ENCODE measurements around the gene ASIC5. TPM values are rescaled to one million over a fixed set of nuclear protein-coding genes. Genes with fewer than 3 reads are reported as not detected.

Gene ASIC5
- total and polyA plus RNA-seq, 2 donors (not counting 1 experiment from before 2014, with no cell fraction given): not detected

- Histone ChIP-seq H3K4me1 (ENCODE audit: control insufficient read depth in 2 of 2, insufficient read depth in 2 of 2, low read length in 2 of 2) (no peaks in the 10 kb centered on the region), H3K36me3 (replicated peaks in 1 of 2; ENCODE audit: control extremely low read depth in 1 of 2, control insufficient read depth in 1 of 2, extremely low read depth in 1 of 2, insufficient read depth in 2 of 2, low read length in 1 of 2) (no peaks in the 10 kb centered on the region), H3K27me3 (replicated peaks in 1 of 4; ENCODE audit: control extremely low read depth in 1 of 4, control insufficient read depth in 3 of 4, insufficient read depth in 4 of 4, low read length in 3 of 4) (no peaks in the 10 kb centered on the region), H3K27ac (ENCODE audit: low read length in 2 of 2) (no peak overlapping the region), H4K20me1 (ENCODE audit: control insufficient read depth, insufficient read depth, low read length, poor library complexity, severe bottlenecking) (no peaks in the 10 kb centered on the region), H3K79me2 (ENCODE audit: control insufficient read depth, insufficient read depth, low read length) (no peaks in the 10 kb centered on the region), H3K4me3 (ENCODE audit: control extremely low read depth in 1 of 5, extremely low read depth in 1 of 5, insufficient read depth in 1 of 5, low read depth in 2 of 5, low read length in 4 of 5) (no peak overlapping the region), H3K9ac (ENCODE audit: low read length) (no peak overlapping the region), H3K4me2 (replicated peaks; ENCODE audit: low read depth, low read length, poor library complexity, severe bottlenecking) (no peak overlapping the region), H3K9me3 (ENCODE audit: control extremely low read depth in 1 of 3, control insufficient read depth in 2 of 3, insufficient read depth in 1 of 3, low read length in 2 of 3) (peaks cover 0 to 8% (median 2%) of the 10 kb centered on the region in 3 donors), H2AFZ (ENCODE audit: insufficient read depth, low read depth, low read length, poor library complexity, severe bottlenecking) (no peak overlapping the region)
- no peak overlapping the region for H3K27ac Mint-ChIP-seq
- DNase-seq (no peak), ATAC-seq (ENCODE audit: low read depth) (no peak)
- H3K27me3 Mint-ChIP-seq: no peaks in the 10 kb centered on the region
- WGBS (ENCODE audit: insufficient coverage): no CpG with 5 or more reads among the region's 1 CpG
- ChIA-PET CTCF (interaction anchor here (0.6 kb wide), 1 partner anchor 1954 kb away, joined by 3 read pairs; no protein-coding TSS in a partner anchor), POLR2A (no interaction called here)
- no peaks in the 10 kb centered on the region for H3K4me1 Mint-ChIP-seq
- intact Hi-C loops (cut with micrococcal nuclease): no loop called here
- no peak overlapping the region for H3K4me3 Mint-ChIP-seq
- peaks cover 7% of the 10 kb centered on the region for H3K9me3 Mint-ChIP-seq (ENCODE audit: insufficient read depth)
- TF ChIP-seq EZH2 (IDR thresholded peaks at IDR 0.05; ENCODE audit: borderline replicate concordance, insufficient read depth, low read depth, low read length, poor library complexity, severe bottlenecking): no peak
- TF ChIP-seq CTCF (IDR thresholded peaks at IDR 0.05): no peak
Measured at GRCh38 chr4:155875878-155876277, 9.8 kb upstream of the ASIC5 start.

- H3K4me2 ChIP-seq (replicated peaks; ENCODE audit: low read depth, low read length, poor library complexity, severe bottlenecking): no peak overlapping the region
- H2AFZ ChIP-seq (ENCODE audit: insufficient read depth, low read depth, low read length, poor library complexity, severe bottlenecking): no peak overlapping the region
- no peaks in the 10 kb centered on the region for H3K9me3 ChIP-seq (ENCODE audit: control extremely low read depth in 1 of 3, control insufficient read depth in 2 of 3, insufficient read depth in 1 of 3, low read length in 2 of 3)
- Mint-ChIP-seq H3K4me3 (no peak overlapping the region), H3K4me1 (no peaks in the 10 kb centered on the region), H3K27ac (no peak overlapping the region), H3K9me3 (ENCODE audit: insufficient read depth) (no peaks in the 10 kb centered on the region), H3K27me3 (no peaks in the 10 kb centered on the region)
- no peaks in the 10 kb centered on the region for H3K36me3 ChIP-seq (replicated peaks in 1 of 2; ENCODE audit: control extremely low read depth in 1 of 2, control insufficient read depth in 1 of 2, extremely low read depth in 1 of 2, insufficient read depth in 2 of 2, low read length in 1 of 2)
- no peaks in the 10 kb centered on the region for H3K27me3 ChIP-seq (replicated peaks in 1 of 4; ENCODE audit: control extremely low read depth in 1 of 4, control insufficient read depth in 3 of 4, insufficient read depth in 4 of 4, low read length in 3 of 4)
- intact Hi-C loops (cut with micrococcal nuclease): no loop called here
- no peak overlapping the region for H3K9ac ChIP-seq (ENCODE audit: low read length)
- no CpG with 5 or more reads among the region's 2 CpGs for WGBS (ENCODE audit: insufficient coverage)
- no peak for TF ChIP-seq EZH2 (IDR thresholded peaks at IDR 0.05; ENCODE audit: borderline replicate concordance, insufficient read depth, low read depth, low read length, poor library complexity, severe bottlenecking)
- TF ChIP-seq CTCF (IDR thresholded peaks at IDR 0.05): no peak
- no peak for ATAC-seq (ENCODE audit: low read depth)
- DNase-seq: no peak
- CTCF ChIA-PET: no interaction called here
- no peaks in the 10 kb centered on the region for H4K20me1 ChIP-seq (ENCODE audit: control insufficient read depth, insufficient read depth, low read length, poor library complexity, severe bottlenecking)
- no peaks in the 10 kb centered on the region for H3K79me2 ChIP-seq (ENCODE audit: control insufficient read depth, insufficient read depth, low read length)
- POLR2A ChIA-PET: no interaction called here
- H3K4me1 ChIP-seq (ENCODE audit: control insufficient read depth in 2 of 2, insufficient read depth in 2 of 2, low read length in 2 of 2): no peaks in the 10 kb centered on the region
- no peak overlapping the region for H3K27ac ChIP-seq (ENCODE audit: low read length in 2 of 2)
- H3K4me3 ChIP-seq (ENCODE audit: control extremely low read depth in 1 of 5, extremely low read depth in 1 of 5, insufficient read depth in 1 of 5, low read depth in 2 of 5, low read length in 4 of 5): no peak overlapping the region
Measured at GRCh38 chr4:155855897-155856296, 10.2 kb downstream of the ASIC5 start.

All from B cell (primary cell).